ENCODE data around the gene MRPL54.
"Not testable (repeated sequence)": the region's sequence is repeated elsewhere in the genome, so short reads cannot be mapped to it uniquely, and the experiment has no call there.

GRCh38 chr19:3758297-3758696 is 4.2 kb upstream of the MRPL54 start:
- TF ChIP-seq CTCF, POLR2A (IDR thresholded peaks at IDR 0.05): not testable (repeated sequence)
